IPS-15b (cell line): ENCODE data around the gene ZXDC.
A peak's percentile ranks its signal among the peaks of the same experiment; 100 is the strongest.

ENCODE experiments used
- H3K27me3 ChIP-seq: one replicate; pipeline ENCODE4 v1.6.1; 2013; ENCODE audit warnings: low read length; ENCODE audit not compliant: control insufficient read depth, insufficient read depth
- H3K36me3 ChIP-seq: one replicate; pipeline ENCODE4 v1.6.1; 2013; ENCODE audit warnings: low read length; ENCODE audit not compliant: control insufficient read depth, insufficient read depth
- H3K4me1 ChIP-seq: one replicate; pipeline ENCODE4 v1.6.1; 2013; ENCODE audit warnings: mild to moderate bottlenecking, low read length; ENCODE audit not compliant: control insufficient read depth, insufficient read depth
- H3K4me3 ChIP-seq: one replicate; pipeline ENCODE4 v1.5.1; 2013; ENCODE audit warnings: low read depth, low read length
- H3K9ac ChIP-seq: one replicate; pipeline ENCODE4 v1.6.1; 2013; ENCODE audit warnings: low read depth, mild to moderate bottlenecking, low read length
- H3K9me3 ChIP-seq: one replicate; pipeline ENCODE4 v1.6.1; 2013; ENCODE audit warnings: mild to moderate bottlenecking, low read length; ENCODE audit not compliant: control insufficient read depth, insufficient read depth

Gene ZXDC

GRCh38 chr3:126476166-126477060 is 722 bp upstream of the ZXDC start:
- Histone ChIP-seq H3K27me3 (no peaks in the 10 kb centered on the region), H3K9me3 (no peaks in the 10 kb centered on the region), H3K4me3 (peak overlapping the region; percentile 94), H3K4me1 (peaks cover 12% of the 10 kb centered on the region), H3K36me3 (no peaks in the 10 kb centered on the region), H3K9ac (peak overlapping the region; percentile 77)

DNA sequence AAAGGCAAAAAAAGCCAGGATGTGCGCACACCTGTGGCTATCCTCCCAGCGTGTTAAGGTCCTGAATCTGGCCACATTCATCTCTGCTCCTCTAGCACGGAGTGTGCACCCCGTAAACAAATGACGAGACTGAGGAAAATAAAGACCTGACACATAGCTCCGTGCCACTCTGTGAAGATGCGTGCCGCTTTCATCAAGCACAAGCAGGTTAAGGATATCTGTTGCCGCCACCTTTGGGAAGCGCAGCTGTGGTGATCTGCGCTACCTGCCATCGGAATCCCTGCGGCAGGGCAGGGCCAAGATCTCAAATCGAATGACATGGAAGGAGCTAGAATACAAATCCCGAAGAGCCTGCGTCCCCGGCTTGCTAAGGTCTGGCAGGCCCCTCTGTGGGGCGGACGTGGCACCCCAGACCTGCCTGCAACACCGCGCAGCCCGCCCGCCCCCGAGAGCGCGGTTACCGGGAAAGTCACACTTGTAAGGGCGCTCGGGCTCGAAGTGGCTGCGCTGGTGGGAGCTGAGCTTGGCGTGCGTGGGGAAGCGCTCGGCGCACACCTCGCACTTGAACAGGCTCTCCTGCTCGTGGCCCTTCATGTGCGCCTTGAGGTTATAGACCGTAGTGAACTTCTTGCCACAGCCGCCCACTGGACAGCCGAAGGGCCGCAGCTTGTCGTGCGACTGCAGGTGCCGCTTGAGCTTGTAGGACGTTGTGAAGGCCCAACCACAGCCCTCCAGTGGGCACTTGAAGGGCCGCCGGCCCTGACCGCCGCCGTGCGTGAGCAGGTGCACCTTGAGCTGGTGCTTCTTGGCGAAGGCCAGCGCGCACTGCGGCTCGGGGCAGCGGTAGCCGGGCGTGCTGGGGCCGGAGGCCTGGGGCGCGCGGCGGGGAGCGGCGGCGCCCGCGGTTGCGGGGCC is 936 bp downstream of the ZXDC start:
- peaks cover 10% of the 10 kb centered on the region for H3K36me3 ChIP-seq
- H3K4me3 ChIP-seq: peak overlapping the region; percentile 81
- peak overlapping the region; percentile 26 for H3K9ac ChIP-seq
- peaks cover 12% of the 10 kb centered on the region for H3K4me1 ChIP-seq
- no peaks in the 10 kb centered on the region for H3K27me3 ChIP-seq
- H3K9me3 ChIP-seq: no peaks in the 10 kb centered on the region

DNA sequence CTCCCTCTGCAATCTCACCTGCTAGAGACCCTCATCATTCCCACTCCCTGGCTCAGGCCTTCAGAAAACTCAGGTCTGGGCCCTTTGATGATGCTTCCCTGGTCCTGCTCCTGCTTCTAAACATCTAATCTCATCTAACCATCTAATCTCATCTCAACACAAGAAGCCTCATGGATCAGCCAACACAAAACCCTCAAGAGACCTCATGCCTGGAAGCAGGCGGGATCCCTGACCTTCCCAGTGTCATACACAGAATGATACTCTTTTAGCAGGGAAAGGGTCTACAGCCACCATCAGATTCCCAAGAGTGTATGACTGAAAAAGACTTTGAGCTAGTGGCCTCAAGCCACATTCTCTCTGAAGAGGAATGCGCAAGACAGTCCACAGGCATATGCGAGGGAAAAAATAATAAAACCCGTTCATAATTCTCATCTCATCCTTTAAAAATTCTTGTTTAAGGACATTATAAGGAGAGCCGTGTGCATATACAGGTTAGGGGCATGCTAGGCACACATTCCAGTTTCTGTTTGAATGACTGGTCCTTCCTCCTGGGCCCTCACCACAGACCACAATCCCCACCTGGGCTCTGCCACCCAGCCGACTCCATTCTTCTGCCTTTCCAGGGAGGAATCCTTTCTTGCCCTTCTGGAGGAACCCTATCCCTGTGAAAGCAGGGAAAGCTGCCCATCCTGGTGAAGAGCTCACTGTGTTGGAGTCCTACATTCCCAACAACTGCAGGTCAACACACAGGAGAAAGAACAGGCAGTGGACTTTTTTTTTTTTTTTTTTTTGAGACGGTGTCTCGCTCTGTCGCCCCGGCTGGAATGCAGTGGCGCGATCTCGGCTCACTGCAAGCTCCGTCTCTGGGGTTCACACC is 2.2 kb downstream of the ZXDC start:
- Histone ChIP-seq H3K4me3 (no peak overlapping the region), H3K9me3 (no peaks in the 10 kb centered on the region), H3K27me3 (no peaks in the 10 kb centered on the region), H3K4me1 (peaks cover 12% of the 10 kb centered on the region), H3K36me3 (peaks cover 20% of the 10 kb centered on the region), H3K9ac (peak overlapping the region; percentile 16)

GRCh38 chr3:126472277-126473006 is 3.2 kb downstream of the ZXDC start:
- H3K36me3 ChIP-seq: peaks cover 27% of the 10 kb centered on the region
- no peaks in the 10 kb centered on the region for H3K9me3 ChIP-seq
- H3K9ac ChIP-seq: peak overlapping the region; percentile 16
- no peak overlapping the region for H3K4me3 ChIP-seq
- no peaks in the 10 kb centered on the region for H3K27me3 ChIP-seq
- H3K4me1 ChIP-seq: peaks cover 12% of the 10 kb centered on the region

- Histone ChIP-seq H3K27me3 (no peaks in the 10 kb centered on the region), H3K9ac (no peak overlapping the region), H3K4me1 (peaks cover 7% of the 10 kb centered on the region), H3K9me3 (no peaks in the 10 kb centered on the region), H3K36me3 (peaks cover 45% of the 10 kb centered on the region), H3K4me3 (no peak overlapping the region)
Observed at GRCh38 chr3:126469479-126469878, 6.2 kb downstream of the ZXDC start.

DNA sequence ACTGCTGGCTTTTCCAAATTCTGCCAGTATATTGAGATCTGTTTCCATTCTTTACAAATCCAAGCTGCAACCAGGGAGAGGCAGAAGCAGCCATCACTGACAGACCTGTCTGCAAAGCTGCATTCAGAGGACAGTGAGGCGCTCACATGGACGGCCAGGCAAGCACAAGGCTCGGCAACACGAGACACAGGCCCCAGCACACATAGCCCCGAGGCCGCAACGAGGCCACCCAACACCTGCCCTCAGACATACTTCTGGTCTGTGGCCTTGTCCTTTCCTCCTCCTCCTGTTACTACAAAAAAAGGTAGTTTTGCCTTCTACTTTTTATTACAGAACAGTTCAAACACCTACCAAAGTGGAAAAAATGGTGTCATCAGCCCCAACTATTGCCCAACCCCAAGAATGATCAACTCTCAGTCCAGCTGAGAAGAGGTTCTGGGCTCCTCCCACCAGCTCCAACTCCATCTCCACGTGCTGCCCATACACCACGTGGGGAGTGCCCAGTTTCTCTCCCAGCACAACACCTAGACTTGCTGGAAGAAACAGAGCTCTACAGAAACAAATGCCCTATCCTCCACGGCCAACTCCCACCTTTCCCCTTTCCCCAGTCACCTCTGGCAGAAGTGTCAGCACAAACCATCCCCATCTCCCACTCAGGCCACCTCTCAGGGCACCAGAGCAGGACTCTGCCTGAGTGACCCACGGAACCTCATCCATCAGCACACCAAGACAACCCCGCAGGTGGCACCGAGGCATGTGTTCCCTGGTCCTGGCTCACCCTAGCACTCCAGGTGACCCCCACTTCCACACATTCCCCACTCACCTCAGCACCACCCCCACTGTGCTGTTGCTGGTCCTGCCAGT is 7.4 kb downstream of the ZXDC start:
- Histone ChIP-seq H3K9ac (no peak overlapping the region), H3K36me3 (peaks cover 45% of the 10 kb centered on the region)

DNA sequence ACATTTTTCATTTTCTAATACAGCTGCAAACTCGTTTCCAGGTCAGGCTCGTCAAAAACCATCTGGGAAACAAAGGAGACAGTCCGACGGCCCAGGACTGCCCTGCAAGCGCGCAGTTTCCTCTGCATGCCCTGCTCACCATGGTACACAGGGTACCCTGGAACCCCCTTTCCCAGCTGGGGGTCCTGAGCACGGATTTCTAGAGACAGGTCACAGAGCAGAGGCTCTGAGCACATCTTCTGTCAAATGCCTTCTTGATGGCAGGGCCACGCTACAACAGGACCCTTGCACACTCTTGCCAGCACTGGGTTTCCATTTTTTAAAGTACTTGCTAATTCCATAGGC is 8.1 kb downstream of the ZXDC start:
- H3K9ac ChIP-seq: no peak overlapping the region
- no peaks in the 10 kb centered on the region for H3K4me1 ChIP-seq
- H3K27me3 ChIP-seq: no peaks in the 10 kb centered on the region
- H3K9me3 ChIP-seq: no peaks in the 10 kb centered on the region
- H3K4me3 ChIP-seq: no peak overlapping the region
- peaks cover 45% of the 10 kb centered on the region for H3K36me3 ChIP-seq

More for the DNA sequence above, 7.4 kb downstream of the ZXDC start:
- Histone ChIP-seq H3K9me3 (no peaks in the 10 kb centered on the region), H3K27me3 (no peaks in the 10 kb centered on the region), H3K4me3 (no peak overlapping the region), H3K4me1 (peaks cover 6% of the 10 kb centered on the region)

- no peaks in the 10 kb centered on the region for H3K9me3 ChIP-seq
- no peaks in the 10 kb centered on the region for H3K4me1 ChIP-seq
- no peaks in the 10 kb centered on the region for H3K27me3 ChIP-seq
- peaks cover 45% of the 10 kb centered on the region for H3K36me3 ChIP-seq
- H3K9ac ChIP-seq: no peak overlapping the region
- H3K4me3 ChIP-seq: no peak overlapping the region
Observed at GRCh38 chr3:126466886-126467610, 8.6 kb downstream of the ZXDC start.

GRCh38 chr3:126465928-126466544 is 9.7 kb downstream of the ZXDC start:
- no peak overlapping the region for H3K4me3 ChIP-seq
- no peak overlapping the region for H3K9ac ChIP-seq
- H3K36me3 ChIP-seq: peaks cover 55% of the 10 kb centered on the region
- no peaks in the 10 kb centered on the region for H3K27me3 ChIP-seq
- H3K9me3 ChIP-seq: no peaks in the 10 kb centered on the region
- no peaks in the 10 kb centered on the region for H3K4me1 ChIP-seq
